ENCODE measurements around the gene CITED4. TPM values are rescaled to one million over a fixed set of nuclear protein-coding genes. Genes with fewer than 3 reads are reported as not detected.
A peak's percentile ranks its signal among the peaks of the same experiment; 100 is the strongest.

Gene CITED4
- total RNA-seq, 1 experiment from 2014 or later, result 9.5 TPM

GRCh38 chr1:40858856-40859416 lies 3.2 kb downstream of the CITED4 start:
- Histone ChIP-seq H3K27ac (ENCODE audit: insufficient read length, low read depth, low read length) (no peak overlapping the region), H3K14ac (ENCODE audit: insufficient read depth, low read length) (no peak overlapping the region), H2BK5ac (ENCODE audit: insufficient read length, low read length) (no peak overlapping the region), H2BK12ac (ENCODE audit: insufficient read length, low read depth, low read length) (no peak overlapping the region), H4K20me1 (ENCODE audit: control insufficient read depth, insufficient read depth, insufficient read length) (no peaks in the 10 kb centered on the region), H3K4ac (ENCODE audit: low read depth, low read length) (no peak overlapping the region), H2BK15ac (ENCODE audit: low read depth, low read length) (no peak overlapping the region), H3K9me3 (ENCODE audit: control insufficient read depth, low read depth, low read length) (no peaks in the 10 kb centered on the region), H3K79me2 (ENCODE audit: insufficient read depth, low read length) (no peaks in the 10 kb centered on the region), H3K18ac (ENCODE audit: insufficient read length, low read depth, low read length) (no peak overlapping the region), H3K23me2 (ENCODE audit: insufficient read length, low read depth, low read length, poor library complexity, severe bottlenecking) (peaks cover 4% of the 10 kb centered on the region), H3K23ac (ENCODE audit: insufficient read length, low read depth, low read length) (no peak overlapping the region), H2AK5ac (ENCODE audit: insufficient read length, low read length) (no peak overlapping the region), H3K9ac (ENCODE audit: extremely low read depth, insufficient read length, low read length) (no peak overlapping the region), H4K5ac (ENCODE audit: insufficient read length, low read depth, low read length) (no peak overlapping the region), H3K4me1 (ENCODE audit: insufficient read depth, low read length) (no peaks in the 10 kb centered on the region), H3K4me2 (ENCODE audit: insufficient read depth, insufficient read length, low read length) (no peak overlapping the region), H3K56ac (ENCODE audit: insufficient read length, low read depth, low read length) (no peak overlapping the region), H3T11ph (ENCODE audit: low read length) (no peak overlapping the region), H3K79me1 (ENCODE audit: insufficient read depth, low read depth, low read length, poor library complexity, severe bottlenecking) (no peaks in the 10 kb centered on the region), H3K27me3 (ENCODE audit: insufficient read depth, low read length) (no peaks in the 10 kb centered on the region; the same call in 1 of the 2 replicates), H2BK120ac (ENCODE audit: low read depth, low read length, poor library complexity, severe bottlenecking) (no peak overlapping the region), H4K91ac (ENCODE audit: insufficient read length, low read depth, low read length) (no peak overlapping the region), H2BK20ac (ENCODE audit: low read depth, low read length, poor library complexity, severe bottlenecking) (no peak overlapping the region), H2AFZ (ENCODE audit: low read length) (no peak overlapping the region), H4K8ac (replicated peaks; ENCODE audit: insufficient read length, low read depth, low read length) (no peak overlapping the region)
- no peak for DNase-seq
- peaks cover 18 to 32% of the 10 kb centered on the region in 2 experiments for H3K4me1 Mint-ChIP-seq
- peaks cover 32% of the 10 kb centered on the region for H3K27me3 Mint-ChIP-seq (ENCODE audit: low read depth)
- peaks cover 0 to 2% (median 0%) of the 10 kb centered on the region in 3 experiments; a peak in 2 of 7 replicates for H3K36me3 Mint-ChIP-seq (ENCODE audit: insufficient read depth in 1 of 3, low read depth in 3 of 3)
- TF ChIP-seq CTCF (conservative IDR thresholded peaks at IDR 0.05), result no peak
- H3K27ac Mint-ChIP-seq, result no peak overlapping the region; a peak in 1 of 7 replicates
- no peaks in the 10 kb centered on the region for H3K9me3 Mint-ChIP-seq
- 0 out of 5 replicates have a peak overlapping the region, but pooled peaks of 1 of the 2 experiments have one; percentile 7 for H3K4me3 Mint-ChIP-seq
- WGBS (ENCODE audit: extremely low coverage, insufficient read length, low lambda C conversion rate), result no CpG with 5 or more reads among the region's 4 CpGs

All from H9 (cell line).